HG03460 (cell line): ENCODE data around the gene PLEKHM2.

Experiments used
- ATAC-seq: cut with Tn5 transposase; IDR thresholded peaks from one replicate; pipeline ENCODE4 v1.9.1; 2021; ENCODE audit not compliant: unreplicated experiment

The PLEKHM2 gene

DNA sequence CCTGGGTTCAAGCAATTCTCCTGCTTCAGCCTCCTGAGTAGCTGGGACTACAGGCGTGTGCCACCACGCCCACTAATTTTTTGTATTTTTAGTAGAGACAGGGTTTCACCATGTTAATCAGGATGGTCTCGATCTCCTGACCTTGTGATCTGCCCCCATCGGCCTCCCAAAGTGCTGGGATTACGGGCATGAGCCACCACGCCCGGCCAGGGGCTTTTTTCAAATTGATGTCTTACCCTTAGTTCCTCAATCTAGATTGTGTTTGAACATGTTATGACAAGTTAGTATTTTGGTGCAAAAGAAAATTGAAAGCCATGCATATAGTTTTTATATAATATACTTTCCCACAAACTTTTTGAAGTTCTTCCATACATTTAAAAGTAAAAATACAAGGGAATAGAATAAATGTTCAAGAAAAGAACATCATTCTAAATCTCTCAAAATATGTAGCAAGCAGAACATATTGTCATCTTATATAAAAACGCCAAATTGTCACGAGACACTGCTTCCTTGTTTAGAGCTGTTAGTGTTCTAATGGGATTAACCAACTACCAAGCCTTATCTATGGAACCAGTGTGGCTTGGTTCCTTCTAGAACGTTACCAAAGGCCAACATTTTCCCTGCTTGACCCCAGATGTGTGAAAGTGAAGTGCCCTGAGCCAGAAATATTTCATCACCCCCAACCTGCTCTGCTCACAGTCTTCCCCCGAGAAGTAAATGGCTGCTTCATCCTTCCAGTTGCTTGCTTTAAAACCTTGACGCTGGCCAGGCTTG is 9.5 kb upstream of the PLEKHM2 start:
- no peak for ATAC-seq

DNA sequence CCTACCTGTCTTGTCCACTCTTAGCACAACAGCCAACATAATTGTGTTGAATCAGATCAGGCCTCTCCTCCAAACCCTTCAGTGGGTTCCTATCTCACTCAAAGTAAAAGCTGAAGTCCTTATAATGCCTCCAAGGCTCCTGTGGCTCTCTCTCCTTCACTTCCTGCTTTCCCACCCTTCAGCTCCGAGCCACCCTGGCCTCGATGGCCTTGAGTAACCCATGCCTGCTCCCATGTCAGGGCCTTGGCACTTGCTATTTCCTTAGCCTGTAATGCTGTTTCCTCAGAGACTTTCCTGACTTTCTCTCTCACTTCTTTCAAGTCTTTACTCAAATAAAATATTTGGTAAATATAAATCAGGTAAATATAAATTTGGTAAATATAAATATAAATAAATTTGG is 8.1 kb upstream of the PLEKHM2 start:
- no peak for ATAC-seq

GRCh38 chr1:15676688-15677661 is 7.1 kb upstream of the PLEKHM2 start:
- ATAC-seq, result no peak

- no peak for ATAC-seq
Observed at GRCh38 chr1:15678578-15678977, 5.5 kb upstream of the PLEKHM2 start.

DNA sequence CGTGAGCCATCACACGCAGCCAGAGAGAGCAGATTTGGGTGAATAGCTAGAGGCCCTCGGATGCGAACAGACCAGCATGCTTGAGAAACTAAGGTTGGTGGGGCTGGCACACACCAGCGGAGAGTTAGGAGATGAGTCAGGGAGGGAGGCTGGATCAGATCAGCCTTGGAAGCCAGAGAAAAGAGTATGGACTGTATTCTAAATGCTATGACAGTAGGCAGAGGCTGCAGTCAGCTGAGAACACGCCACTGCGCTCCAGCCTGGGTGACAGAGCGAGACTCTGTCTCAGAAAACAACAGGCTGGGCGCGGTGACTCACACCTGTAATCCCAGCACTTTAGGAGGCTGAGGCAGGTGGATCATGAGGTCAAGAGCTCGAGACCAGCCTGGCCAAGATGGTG is 4.0 kb upstream of the PLEKHM2 start:
- ATAC-seq, result no peak

DNA sequence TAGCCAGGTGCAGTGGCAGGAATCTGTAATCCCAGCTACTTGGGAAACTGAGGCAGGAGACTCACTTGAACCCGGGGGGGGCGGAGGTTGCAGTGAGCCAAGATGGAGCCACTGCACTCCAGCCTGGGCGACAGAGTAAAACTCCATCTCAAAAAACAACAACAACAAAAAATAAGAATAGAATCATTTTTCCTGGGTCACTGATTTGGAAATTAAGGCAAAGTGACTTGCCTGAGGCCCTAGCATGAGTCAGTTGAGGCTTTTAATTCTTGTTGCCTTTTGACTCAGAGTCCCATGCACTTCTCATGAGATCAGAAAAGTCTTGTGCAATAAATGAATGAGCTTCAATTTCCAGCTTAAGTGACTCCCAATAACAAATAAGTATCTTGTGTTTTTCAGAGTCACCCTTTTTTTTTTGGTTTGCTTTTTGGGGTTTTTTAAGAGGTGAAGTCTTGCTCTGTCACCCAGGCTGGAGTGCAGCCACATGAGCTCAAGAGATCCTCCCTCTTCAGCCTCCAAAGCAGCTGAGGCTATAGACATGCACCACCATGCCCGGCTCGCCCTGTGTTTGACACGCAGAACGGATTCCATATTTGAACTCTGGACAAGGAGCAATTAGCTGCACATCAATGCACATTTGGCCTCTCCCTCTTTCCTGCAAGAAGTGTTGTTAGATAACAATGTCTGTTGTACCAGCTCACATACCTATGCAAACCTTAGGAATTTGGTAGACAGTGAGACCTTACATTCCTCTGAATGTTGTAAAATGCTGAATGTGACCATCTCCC is 3.4 kb upstream of the PLEKHM2 start:
- ATAC-seq, result no peak

DNA sequence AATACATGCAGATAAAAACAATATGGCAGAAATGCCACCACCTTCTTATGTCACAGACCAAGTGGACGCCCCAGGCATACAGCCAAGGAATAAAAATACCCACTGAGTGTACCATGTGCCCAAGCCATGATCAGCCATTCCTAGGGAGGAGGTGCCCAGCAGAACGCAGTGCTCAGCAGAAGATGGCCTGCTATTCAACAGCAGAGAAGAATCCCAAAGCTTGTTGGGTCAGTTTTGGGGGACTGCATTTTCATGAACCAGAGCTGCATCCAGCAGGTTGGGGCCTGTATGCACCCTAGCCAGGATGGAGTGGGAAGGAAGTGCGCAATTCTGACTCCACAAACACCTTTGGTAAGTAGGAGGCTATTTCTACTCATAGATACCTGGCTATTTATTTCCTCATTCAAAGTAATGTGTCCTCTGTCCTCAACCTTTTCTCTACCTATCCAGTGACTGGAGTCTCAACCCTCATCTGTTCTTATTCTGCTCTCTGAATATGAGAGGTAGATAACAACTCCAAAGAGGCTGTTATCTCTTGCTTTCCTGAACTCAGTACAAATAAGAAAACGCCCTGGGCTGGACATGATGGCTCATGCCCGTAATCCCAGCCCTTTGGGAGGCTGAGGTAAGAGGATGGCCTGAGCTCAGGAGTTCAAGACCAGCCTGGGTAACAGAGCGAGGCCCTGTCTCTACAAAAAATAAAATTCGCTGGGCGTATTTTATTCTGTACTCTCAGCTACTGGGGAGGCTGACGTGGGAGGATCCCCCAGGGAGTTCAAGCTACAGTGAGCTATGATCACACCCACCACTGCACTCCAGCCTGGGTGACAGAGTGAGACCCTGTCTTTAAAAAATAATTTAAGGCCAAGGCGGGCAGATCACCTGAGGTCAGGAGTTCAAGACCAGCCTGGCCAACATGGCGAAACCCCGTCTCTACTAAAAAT is 2.5 kb upstream of the PLEKHM2 start:
- ATAC-seq, result no peak

- ATAC-seq, result no peak
Observed at GRCh38 chr1:15682936-15683341, 1.2 kb upstream of the PLEKHM2 start.

- ATAC-seq, result no peak
Observed at GRCh38 chr1:15683345-15684039, 628 bp upstream of the PLEKHM2 start.

DNA sequence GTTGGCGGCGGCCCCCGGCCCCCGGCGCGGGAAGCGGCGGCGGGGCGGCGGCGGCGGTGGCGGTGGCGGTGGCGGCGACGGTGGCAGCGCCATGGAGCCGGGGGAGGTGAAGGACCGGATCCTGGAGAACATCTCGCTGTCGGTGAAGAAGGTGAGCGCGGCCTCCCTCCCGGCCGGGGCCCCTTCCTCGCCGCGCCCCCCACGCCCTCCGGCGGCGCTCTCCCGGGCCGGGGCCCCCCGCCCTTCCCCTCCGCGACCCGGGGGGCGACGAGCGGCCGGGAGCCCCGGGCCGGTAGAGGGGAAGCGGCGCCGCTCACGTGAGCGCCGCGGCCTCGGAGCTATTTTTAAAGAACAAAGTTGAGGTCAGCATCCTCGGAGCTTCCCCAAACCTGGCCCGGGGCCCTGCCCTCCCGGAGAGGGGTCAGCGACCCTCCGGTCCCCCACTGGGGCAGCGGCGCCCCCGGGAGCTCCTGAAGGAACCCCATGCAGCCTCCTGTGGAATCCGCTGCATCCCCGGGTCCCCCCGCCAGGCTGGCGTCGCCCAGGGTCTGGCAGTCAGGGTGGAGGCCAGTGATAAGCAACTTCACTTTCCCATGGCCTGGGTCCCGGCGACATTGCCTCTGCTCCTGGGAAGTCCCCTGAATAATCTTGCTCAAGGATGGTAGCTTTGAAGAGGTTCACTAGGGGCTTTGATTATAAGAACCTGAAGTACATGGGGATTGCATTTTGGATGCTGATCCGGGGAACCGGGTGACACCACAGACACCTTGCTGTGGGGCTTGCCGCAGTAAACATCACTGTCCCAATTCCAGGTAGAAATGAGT is 560 bp downstream of the PLEKHM2 start:
- ATAC-seq, result no peak

- no peak for ATAC-seq
Observed at GRCh38 chr1:15685820-15686219, 1.7 kb downstream of the PLEKHM2 start.

GRCh38 chr1:15687446-15687845 is 3.3 kb downstream of the PLEKHM2 start:
- no peak for ATAC-seq

GRCh38 chr1:15690317-15690716 is 6.2 kb downstream of the PLEKHM2 start:
- no peak for ATAC-seq

DNA sequence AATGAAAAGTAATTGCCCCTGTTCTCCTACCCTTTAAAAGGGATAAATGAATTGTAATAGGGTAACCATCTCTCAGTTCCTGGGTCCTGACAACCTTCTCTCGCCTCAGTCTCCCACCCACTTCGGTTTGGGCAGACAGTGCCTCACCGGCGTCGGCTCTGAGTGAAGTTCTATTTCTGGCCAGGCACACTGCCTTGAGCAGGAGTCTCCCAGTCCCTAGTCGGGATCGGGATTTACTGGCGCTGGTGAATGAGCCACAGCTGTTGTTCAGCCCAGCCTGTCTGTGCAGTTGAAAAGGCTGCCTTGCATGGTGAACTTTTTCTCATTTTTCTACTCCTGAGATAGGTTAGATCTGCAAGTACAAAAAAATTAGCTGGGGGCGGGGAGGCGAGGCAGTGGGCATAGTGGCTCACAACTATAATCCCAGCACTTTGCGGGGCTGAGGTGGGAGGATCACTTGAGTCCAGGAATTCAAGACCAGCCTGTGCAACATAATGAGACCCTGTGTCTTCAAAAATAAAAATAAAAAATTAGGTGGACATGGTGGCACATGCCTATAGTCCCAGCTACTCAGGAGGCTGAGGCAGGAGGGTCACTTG is 7.4 kb downstream of the PLEKHM2 start:
- no peak for ATAC-seq

- ATAC-seq, result no peak
Observed at GRCh38 chr1:15692121-15692682, 8.1 kb downstream of the PLEKHM2 start.

GRCh38 chr1:15693371-15693770 is 9.3 kb downstream of the PLEKHM2 start:
- no peak for ATAC-seq

- ATAC-seq, result peak; percentile 89
Observed at GRCh38 chr1:15696956-15697521, 12.9 kb downstream of the PLEKHM2 start.

DNA sequence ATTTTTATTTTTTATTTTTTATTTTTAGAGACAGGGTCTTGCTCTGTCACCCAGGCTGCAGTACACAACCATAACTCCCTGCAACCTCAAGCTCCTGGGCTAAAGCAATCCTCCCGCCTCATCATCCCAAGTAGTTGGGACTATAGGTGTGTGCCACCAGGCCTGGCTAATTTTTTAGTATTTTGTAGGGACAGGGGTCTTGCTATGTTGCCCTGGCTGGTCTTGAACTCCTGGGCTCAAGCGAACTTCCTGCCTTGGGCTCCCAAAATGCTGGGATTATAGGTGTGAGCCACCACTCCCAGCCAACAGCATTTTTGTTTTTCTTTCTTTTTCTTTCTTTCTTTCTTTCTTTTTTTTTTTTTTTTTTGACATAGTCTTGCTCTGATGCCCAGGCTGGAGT is 14.1 kb downstream of the PLEKHM2 start:
- no peak for ATAC-seq
